SU-DHL-6 (cell line): ENCODE measurements around the gene TBPL2.
"Not testable (repeated sequence)": the region's sequence is repeated elsewhere in the genome, so short reads cannot be mapped to it uniquely, and the experiment has no call there.

Source experiments
- H2AFZ ChIP-seq: fragments of 200-600 bp; sonication (generic); 2 replicates; pipeline ENCODE4 v1.6.1; 2014; ENCODE audit warnings: low read depth, mild to moderate bottlenecking, moderate library complexity, mixed read lengths, antibody characterized with exemption, low read length; ENCODE audit not compliant: severe bottlenecking
- H3F3A ChIP-seq: fragments of 200-600 bp; shearing (Covaris generic); 2 replicates; pipeline ENCODE4 v1.6.0; 2016; ENCODE audit warnings: antibody characterized with exemption, mild to moderate bottlenecking; ENCODE audit not compliant: insufficient read depth
- H3K27ac ChIP-seq: fragments of 200-600 bp; sonication (generic); 2 replicates; pipeline ENCODE4 v1.5.1; 2016; ENCODE audit warnings: low read depth, mild to moderate bottlenecking, low read length, moderate library complexity, mixed read lengths
- H3K27me3 ChIP-seq: fragments of 200-600 bp; sonication (generic), shearing (Covaris generic); 2 replicates; pipeline ENCODE4 v1.6.0; 2014; ENCODE audit warnings: mild to moderate bottlenecking, low read length
- H3K36me3 ChIP-seq: fragments of 200-600 bp; sonication (generic); 2 replicates; pipeline ENCODE4 v1.6.1; 2014; ENCODE audit warnings: mild to moderate bottlenecking, low read length, mixed read lengths
- H3K4me2 ChIP-seq: fragments of 300-600, 200-600 bp; shearing (Covaris generic), sonication (generic); 2 replicates; pipeline ENCODE4 v1.6.0; 2014; ENCODE audit warnings: low read length, low read depth, mild to moderate bottlenecking; ENCODE audit not compliant: poor library complexity, severe bottlenecking
- H3K4me3 ChIP-seq: fragments of 200-600 bp; sonication (generic); 2 replicates; pipeline ENCODE4 v1.5.1; 2014; ENCODE audit warnings: antibody characterized with exemption, low read length, mild to moderate bottlenecking, mixed read lengths; ENCODE audit not compliant: insufficient read depth, poor library complexity, severe bottlenecking
- H3K79me2 ChIP-seq: fragments of 200-600 bp; sonication (generic); 2 replicates; pipeline ENCODE4 v1.6.1; 2014; ENCODE audit warnings: mild to moderate bottlenecking, low read length, moderate library complexity; ENCODE audit not compliant: insufficient read depth
- H3K9ac ChIP-seq: fragments of 200-600 bp; sonication (generic); 2 replicates; pipeline ENCODE4 v1.7.0; 2014; ENCODE audit warnings: mild to moderate bottlenecking, low read length
- H3K9me2 ChIP-seq: fragments of 200-600 bp; sonication (generic); replicated peaks from 2 replicates; pipeline ENCODE4 v1.6.1; 2014; ENCODE audit warnings: low read length; ENCODE audit not compliant: insufficient read depth
- H3K9me3 ChIP-seq: fragments of 200-600 bp; sonication (generic); 2 replicates; pipeline ENCODE4 v1.6.1; 2014; ENCODE audit warnings: low read length, mixed read lengths; ENCODE audit not compliant: insufficient read depth
- H4K20me1 ChIP-seq: fragments of 200-600 bp; sonication (generic); 2 replicates; pipeline ENCODE4 v1.6.1; 2014; ENCODE audit warnings: low read depth, mild to moderate bottlenecking, antibody characterized with exemption, low read length, moderate library complexity, mixed read lengths
- CTCF ChIP-seq: fragments of 200-600 bp; sonication (generic); IDR thresholded peaks from one replicate; pipeline ENCODE4 v1.5.1; 2017; ENCODE audit warnings: antibody characterized with exemption, mild to moderate bottlenecking, low read length, moderate library complexity; ENCODE audit not compliant: insufficient read depth, poor library complexity, severe bottlenecking
- EZH2phosphoT487 ChIP-seq: fragments of 200-600 bp; sonication (generic), shearing (Covaris generic); conservative IDR thresholded peaks from 2 replicates; pipeline ENCODE4 v1.6.1; 2018; ENCODE audit warnings: mild to moderate bottlenecking, antibody characterized with exemption, low read length, moderate library complexity, mixed read lengths

Gene TBPL2

DNA sequence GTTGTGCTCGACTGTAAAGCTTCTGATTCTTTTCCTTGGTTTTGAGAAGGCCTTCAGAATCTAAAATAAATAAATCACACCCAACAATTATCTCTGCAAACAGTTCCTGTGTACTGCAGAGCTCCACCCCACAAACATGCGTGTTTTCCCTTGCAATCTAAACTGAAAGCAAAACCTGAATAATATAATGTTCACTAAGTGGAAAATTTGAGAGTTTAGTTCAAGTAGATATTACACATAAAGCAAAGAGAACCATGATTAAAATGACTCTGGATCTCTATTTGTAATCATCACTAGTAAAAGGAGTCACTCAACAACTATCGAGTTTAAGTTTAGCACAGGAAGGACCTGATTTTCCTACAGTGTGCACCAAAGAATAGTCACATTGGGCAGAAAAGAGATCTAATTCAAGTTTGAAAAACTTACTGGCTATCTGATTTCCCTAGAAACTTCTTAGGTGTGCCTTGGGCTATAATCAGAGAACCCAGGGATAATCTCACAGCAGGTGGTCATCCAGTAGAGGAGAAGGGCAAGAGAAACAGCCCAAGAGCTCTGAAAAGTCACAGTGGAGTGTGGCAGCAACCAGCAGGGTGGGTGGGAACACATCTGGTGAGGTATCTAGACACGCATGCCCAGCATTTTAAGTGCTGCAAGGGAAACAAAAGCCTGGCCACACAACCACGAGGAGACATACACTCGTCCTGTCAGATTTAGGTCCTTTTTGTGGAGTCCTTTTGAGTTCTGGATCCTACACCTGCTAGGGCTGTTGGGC is 54.2 kb downstream of the TBPL2 start:
- H3K4me3 ChIP-seq: no peak overlapping the region
- no peaks in the 10 kb centered on the region for H3K9me3 ChIP-seq
- TF ChIP-seq EZH2phosphoT487 (no peak), CTCF (no peak)
- H3K9ac ChIP-seq: no peak overlapping the region
- H2AFZ ChIP-seq: no peak overlapping the region
- no peaks in the 10 kb centered on the region for H3K9me2 ChIP-seq
- H3K4me2 ChIP-seq: no peak overlapping the region
- H3K79me2 ChIP-seq: no peaks in the 10 kb centered on the region
- H3K27me3 ChIP-seq: no peaks in the 10 kb centered on the region
- H3K36me3 ChIP-seq: no peaks in the 10 kb centered on the region
- H3K27ac ChIP-seq: no peak overlapping the region
- no peaks in the 10 kb centered on the region for H4K20me1 ChIP-seq
- H3F3A ChIP-seq: no peaks in the 10 kb centered on the region

DNA sequence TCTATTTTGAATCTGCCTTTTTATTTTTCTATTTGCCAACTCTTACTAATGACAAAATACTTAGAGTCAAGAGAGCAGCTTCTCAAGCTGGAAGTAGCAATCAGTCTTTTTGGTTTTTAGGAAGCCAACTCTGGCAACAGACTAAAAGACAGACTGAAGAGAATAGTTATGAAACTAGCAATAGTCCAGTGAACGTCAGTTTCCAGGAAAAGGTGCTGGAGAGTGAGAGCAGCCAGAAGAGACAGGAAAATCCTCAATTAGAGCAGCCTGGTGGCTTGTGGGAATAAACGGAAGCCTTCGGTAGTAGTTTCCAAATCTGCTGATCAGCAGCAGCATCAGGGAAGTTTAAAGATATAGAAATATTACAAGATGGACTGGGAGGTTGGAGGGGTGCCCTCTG is 55.9 kb downstream of the TBPL2 start:
- no peak overlapping the region for H3K4me3 ChIP-seq
- no peaks in the 10 kb centered on the region for H3K9me2 ChIP-seq
- no peak overlapping the region for H2AFZ ChIP-seq
- H3K9me3 ChIP-seq: no peaks in the 10 kb centered on the region
- H3K27ac ChIP-seq: no peak overlapping the region
- H3K79me2 ChIP-seq: no peaks in the 10 kb centered on the region
- TF ChIP-seq EZH2phosphoT487 (no peak), CTCF (no peak)
- no peak overlapping the region for H3K4me2 ChIP-seq
- H4K20me1 ChIP-seq: no peaks in the 10 kb centered on the region
- no peaks in the 10 kb centered on the region for H3F3A ChIP-seq
- H3K36me3 ChIP-seq: no peaks in the 10 kb centered on the region
- H3K9ac ChIP-seq: no peak overlapping the region
- H3K27me3 ChIP-seq: no peaks in the 10 kb centered on the region

DNA sequence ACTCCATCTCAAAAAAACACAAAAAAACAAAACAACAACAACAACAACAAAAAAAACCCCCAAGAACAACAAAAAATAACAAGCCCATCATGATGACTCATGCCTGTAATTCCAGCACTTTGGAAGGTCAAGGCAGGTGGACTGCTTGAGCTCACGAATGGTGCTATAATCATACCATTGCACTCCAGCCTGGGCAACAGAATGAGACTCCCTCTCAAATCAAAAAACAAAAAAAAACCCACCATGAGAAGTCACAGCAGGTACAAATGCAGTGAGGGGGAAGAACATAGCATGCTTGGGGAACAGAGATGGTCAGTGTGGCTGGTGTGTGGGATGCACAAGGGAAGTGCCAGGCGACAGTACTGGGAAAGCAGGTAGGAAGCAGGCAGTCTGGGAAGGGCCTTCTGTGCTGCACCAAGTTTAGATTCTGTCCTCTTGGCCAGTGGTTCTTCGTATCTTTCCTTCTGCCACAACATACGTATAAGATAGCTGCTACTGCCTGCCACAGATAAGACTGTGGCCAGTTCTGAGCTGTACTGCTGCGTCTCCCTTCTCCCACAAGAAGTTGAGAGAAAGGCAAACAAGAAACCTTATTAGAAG is 56.8 kb downstream of the TBPL2 start:
- Histone ChIP-seq H3K4me2 (no peak overlapping the region), H3F3A (no peaks in the 10 kb centered on the region), H3K27me3 (no peaks in the 10 kb centered on the region), H3K27ac (no peak overlapping the region), H3K9me2 (no peaks in the 10 kb centered on the region), H2AFZ (no peak overlapping the region), H3K9me3 (no peaks in the 10 kb centered on the region), H3K4me3 (no peak overlapping the region), H3K79me2 (no peaks in the 10 kb centered on the region), H4K20me1 (no peaks in the 10 kb centered on the region), H3K36me3 (no peaks in the 10 kb centered on the region), H3K9ac (no peak overlapping the region)
- no peak for TF ChIP-seq EZH2phosphoT487
- TF ChIP-seq CTCF: no peak

GRCh38 chr14:55383056-55383466 is 57.4 kb downstream of the TBPL2 start:
- H3K9me3 ChIP-seq, H4K20me1 ChIP-seq, H3K36me3 ChIP-seq, H3K27me3 ChIP-seq, H3K9ac ChIP-seq, H3K9me2 ChIP-seq, H2AFZ ChIP-seq, H3F3A ChIP-seq, H3K4me3 ChIP-seq, H3K4me2 ChIP-seq, H3K79me2 ChIP-seq, H3K27ac ChIP-seq: not testable (repeated sequence)
